Measurements from ENCODE around the gene OVCA2.

OVCA2 gene

DNA sequence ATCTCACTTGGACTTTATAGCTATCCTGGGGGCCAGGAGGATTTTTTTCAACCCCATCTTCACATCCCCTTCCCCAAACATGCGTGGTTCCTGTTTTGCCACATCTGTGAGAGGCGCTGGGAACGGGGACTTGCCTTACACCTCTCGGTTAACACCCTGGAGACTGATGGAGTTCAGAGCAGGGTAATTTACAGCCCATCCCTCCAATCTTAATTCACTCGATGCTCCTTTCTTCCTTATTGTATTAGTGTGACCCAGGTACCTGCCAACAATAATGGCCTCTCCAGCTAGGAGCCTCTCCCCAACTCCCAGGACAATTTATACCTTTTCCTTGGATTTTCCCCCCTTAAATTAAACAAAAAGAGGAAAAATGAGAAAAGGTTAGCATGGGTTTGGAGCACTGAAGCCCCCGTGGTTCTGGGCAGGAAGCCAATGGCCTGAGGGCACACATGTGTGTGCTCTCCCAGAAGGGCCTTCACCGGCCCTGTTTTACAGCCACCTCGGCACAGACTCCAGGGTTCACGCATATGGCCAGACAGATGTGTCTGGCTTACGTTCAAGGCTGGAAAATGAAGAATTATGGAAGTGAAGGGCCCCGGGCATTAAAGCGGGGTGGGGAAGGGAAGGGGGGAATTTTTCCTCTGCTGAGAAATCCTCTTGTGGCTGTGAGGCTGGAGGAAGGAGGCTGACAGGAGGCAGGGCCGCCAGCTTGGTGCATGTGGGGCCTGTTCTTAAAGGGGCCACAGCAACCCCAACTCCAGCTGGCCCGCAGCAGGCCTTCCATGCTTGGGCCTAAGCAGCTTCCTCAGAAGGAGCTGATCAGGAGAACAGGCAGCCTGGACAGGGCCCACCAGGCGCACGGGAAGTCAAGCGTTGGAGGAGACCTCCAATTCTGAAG lies 34.5 kb downstream of the OVCA2 start:
- Histone ChIP-seq H3K4me3 (ENCODE audit: low read length, poor library complexity, severe bottlenecking) (no peak overlapping the region), H3K36me3 (ENCODE audit: insufficient read depth, low read length) (peaks cover 74% of the 10 kb centered on the region; the same call in 1 of the 2 replicates), H4K20me1 (ENCODE audit: insufficient read depth, low read length, poor library complexity, severe bottlenecking) (no peaks in the 10 kb centered on the region), H3K9me2 (replicated peaks; ENCODE audit: low read depth, low read length) (no peaks in the 10 kb centered on the region), H2AFZ (ENCODE audit: low read length) (no peak overlapping the region), H3K79me2 (ENCODE audit: insufficient read depth, low read length) (no peaks in the 10 kb centered on the region), H3K9ac (ENCODE audit: low read depth, low read length, poor library complexity, severe bottlenecking) (no peak overlapping the region), H3F3A (ENCODE audit: low read depth) (no peaks in the 10 kb centered on the region), H3K4me1 (ENCODE audit: insufficient read depth, low read length, poor library complexity, severe bottlenecking) (no peaks in the 10 kb centered on the region), H3K27me3 (ENCODE audit: insufficient read depth, low read length, poor library complexity, severe bottlenecking) (no peaks in the 10 kb centered on the region), H3K4me2 (ENCODE audit: low read depth, low read length, poor library complexity, severe bottlenecking) (no peak overlapping the region), H3K9me3 (ENCODE audit: insufficient read depth, low read depth, low read length) (no peaks in the 10 kb centered on the region)
- no peak for TF ChIP-seq EZH2phosphoT487 (IDR thresholded peaks at IDR 0.05; ENCODE audit: borderline replicate concordance)
- TF ChIP-seq, protein P1, sequence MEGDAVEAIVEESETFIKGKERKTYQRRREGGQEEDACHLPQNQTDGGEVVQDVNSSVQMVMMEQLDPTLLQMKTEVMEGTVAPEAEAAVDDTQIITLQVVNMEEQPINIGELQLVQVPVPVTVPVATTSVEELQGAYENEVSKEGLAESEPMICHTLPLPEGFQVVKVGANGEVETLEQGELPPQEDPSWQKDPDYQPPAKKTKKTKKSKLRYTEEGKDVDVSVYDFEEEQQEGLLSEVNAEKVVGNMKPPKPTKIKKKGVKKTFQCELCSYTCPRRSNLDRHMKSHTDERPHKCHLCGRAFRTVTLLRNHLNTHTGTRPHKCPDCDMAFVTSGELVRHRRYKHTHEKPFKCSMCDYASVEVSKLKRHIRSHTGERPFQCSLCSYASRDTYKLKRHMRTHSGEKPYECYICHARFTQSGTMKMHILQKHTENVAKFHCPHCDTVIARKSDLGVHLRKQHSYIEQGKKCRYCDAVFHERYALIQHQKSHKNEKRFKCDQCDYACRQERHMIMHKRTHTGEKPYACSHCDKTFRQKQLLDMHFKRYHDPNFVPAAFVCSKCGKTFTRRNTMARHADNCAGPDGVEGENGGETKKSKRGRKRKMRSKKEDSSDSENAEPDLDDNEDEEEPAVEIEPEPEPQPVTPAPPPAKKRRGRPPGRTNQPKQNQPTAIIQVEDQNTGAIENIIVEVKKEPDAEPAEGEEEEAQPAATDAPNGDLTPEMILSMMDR (conservative IDR thresholded peaks at IDR 0.05; ENCODE audit: low read length): no peak

DNA sequence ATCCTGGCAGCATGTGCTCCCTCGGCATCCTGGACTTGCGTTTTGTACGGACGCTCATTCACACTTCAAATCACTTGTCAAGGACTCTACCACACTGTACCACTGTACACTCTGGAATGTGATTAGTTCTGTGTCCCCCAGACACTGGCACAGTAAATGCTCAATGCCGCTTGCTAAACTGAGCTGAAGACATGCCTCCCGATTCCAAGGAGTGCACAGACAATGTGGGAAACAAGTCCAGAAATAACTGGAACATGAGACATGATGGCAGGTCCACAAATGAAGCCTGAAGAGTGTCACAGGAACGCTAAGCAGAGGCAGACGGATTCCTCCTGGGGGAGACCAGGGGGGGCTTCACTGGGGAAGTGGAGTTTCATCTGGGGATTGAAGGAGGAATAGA lies 35.2 kb downstream of the OVCA2 start:
- no peaks in the 10 kb centered on the region for H3K79me2 ChIP-seq (ENCODE audit: insufficient read depth, low read length)
- no peaks in the 10 kb centered on the region for H4K20me1 ChIP-seq (ENCODE audit: insufficient read depth, low read length, poor library complexity, severe bottlenecking)
- H3K36me3 ChIP-seq (ENCODE audit: insufficient read depth, low read length): peaks cover 74% of the 10 kb centered on the region; the same call in 1 of the 2 replicates
- H3F3A ChIP-seq (ENCODE audit: low read depth): no peaks in the 10 kb centered on the region
- H3K9me3 ChIP-seq (ENCODE audit: insufficient read depth, low read depth, low read length): no peaks in the 10 kb centered on the region
- H3K9me2 ChIP-seq (replicated peaks; ENCODE audit: low read depth, low read length): no peaks in the 10 kb centered on the region
- no peaks in the 10 kb centered on the region for H3K27me3 ChIP-seq (ENCODE audit: insufficient read depth, low read length, poor library complexity, severe bottlenecking)
- H3K4me3 ChIP-seq (ENCODE audit: low read length, poor library complexity, severe bottlenecking): no peak overlapping the region
- H3K4me1 ChIP-seq (ENCODE audit: insufficient read depth, low read length, poor library complexity, severe bottlenecking): no peaks in the 10 kb centered on the region
- TF ChIP-seq, protein P1 (conservative IDR thresholded peaks at IDR 0.05; ENCODE audit: low read length): no peak
- no peak for TF ChIP-seq EZH2phosphoT487 (IDR thresholded peaks at IDR 0.05; ENCODE audit: borderline replicate concordance)
- no peak overlapping the region for H3K4me2 ChIP-seq (ENCODE audit: low read depth, low read length, poor library complexity, severe bottlenecking)
- H2AFZ ChIP-seq (ENCODE audit: low read length): no peak overlapping the region
- no peak overlapping the region for H3K9ac ChIP-seq (ENCODE audit: low read depth, low read length, poor library complexity, severe bottlenecking)

DNA sequence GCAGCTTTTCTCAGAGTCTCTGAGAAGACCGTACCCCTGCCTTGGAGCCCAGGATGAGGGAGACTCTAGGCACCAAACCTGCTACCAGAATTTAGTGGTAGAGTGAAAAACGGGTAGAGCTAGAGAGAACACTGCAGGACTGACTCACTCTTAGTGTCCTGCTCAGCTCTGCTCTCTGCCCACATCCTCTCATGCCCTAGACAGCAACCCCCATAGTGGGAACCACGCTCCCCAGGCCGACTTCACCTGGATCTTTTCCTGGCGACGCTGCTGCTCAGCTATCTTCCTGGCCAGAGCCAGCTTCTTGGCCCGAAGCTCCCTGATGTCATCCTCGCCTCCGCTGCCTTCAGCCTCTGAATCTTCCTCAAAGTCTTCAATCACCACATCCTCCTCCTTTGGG lies 39.7 kb downstream of the OVCA2 start:
- H3K36me3 ChIP-seq (ENCODE audit: insufficient read depth, low read length): peaks cover 83% of the 10 kb centered on the region; the same call in 1 of the 2 replicates
- no peaks in the 10 kb centered on the region for H3K9me2 ChIP-seq (replicated peaks; ENCODE audit: low read depth, low read length)
- no peak overlapping the region for H2AFZ ChIP-seq (ENCODE audit: low read length)
- no peak overlapping the region for H3K4me2 ChIP-seq (ENCODE audit: low read depth, low read length, poor library complexity, severe bottlenecking)
- H4K20me1 ChIP-seq (ENCODE audit: insufficient read depth, low read length, poor library complexity, severe bottlenecking): no peaks in the 10 kb centered on the region
- H3K9ac ChIP-seq (ENCODE audit: low read depth, low read length, poor library complexity, severe bottlenecking): no peak overlapping the region
- no peak for TF ChIP-seq EZH2phosphoT487 (IDR thresholded peaks at IDR 0.05; ENCODE audit: borderline replicate concordance)
- TF ChIP-seq, protein P1 (conservative IDR thresholded peaks at IDR 0.05; ENCODE audit: low read length): no peak
- no peaks in the 10 kb centered on the region for H3K79me2 ChIP-seq (ENCODE audit: insufficient read depth, low read length)
- H3F3A ChIP-seq (ENCODE audit: low read depth): no peaks in the 10 kb centered on the region
- H3K9me3 ChIP-seq (ENCODE audit: insufficient read depth, low read depth, low read length): no peaks in the 10 kb centered on the region
- H3K4me1 ChIP-seq (ENCODE audit: insufficient read depth, low read length, poor library complexity, severe bottlenecking): peaks cover 24% of the 10 kb centered on the region
- no peaks in the 10 kb centered on the region for H3K27me3 ChIP-seq (ENCODE audit: insufficient read depth, low read length, poor library complexity, severe bottlenecking)
- H3K4me3 ChIP-seq (ENCODE audit: low read length, poor library complexity, severe bottlenecking): no peak overlapping the region
